ENCODE data around the gene RAB20. TPM values are rescaled to one million over a fixed set of nuclear protein-coding genes. Genes with fewer than 3 reads are reported as not detected.

RAB20 gene
- total RNA-seq, 1 experiment from 2014 or later, result 0.75 TPM

DNA sequence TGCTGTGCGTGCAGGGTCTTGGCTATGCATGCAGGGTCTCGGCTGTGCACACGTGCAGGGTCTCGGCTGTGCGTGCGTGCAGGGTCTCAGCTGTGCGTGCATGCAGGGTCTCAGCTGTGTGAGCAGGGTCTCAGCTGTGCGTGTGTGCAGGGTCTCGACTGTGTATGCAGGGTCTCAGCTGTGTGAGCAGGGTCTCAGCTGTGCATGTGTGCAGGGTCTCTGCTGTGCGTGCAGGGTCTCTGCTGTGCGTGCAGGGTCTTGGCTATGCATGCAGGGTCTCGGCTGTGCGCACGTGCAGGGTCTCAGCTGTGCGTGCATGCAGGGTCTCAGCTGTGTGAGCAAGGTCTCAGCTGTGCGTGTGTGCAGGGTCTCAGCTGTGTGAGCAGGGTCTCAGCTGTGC, 42.5 kb downstream of the RAB20 start:
- no peak for DNase-seq (ENCODE audit: low spot score)
- in situ Hi-C loops (cut with HindIII; ENCODE audit: low sequenced_read_pairs), result no loop called here

- in situ Hi-C loops (cut with HindIII; ENCODE audit: low sequenced_read_pairs), result no loop called here
- DNase-seq (ENCODE audit: low spot score), result no peak
Observed at GRCh38 chr13:110518571-110518970, 43.0 kb downstream of the RAB20 start.

DNA sequence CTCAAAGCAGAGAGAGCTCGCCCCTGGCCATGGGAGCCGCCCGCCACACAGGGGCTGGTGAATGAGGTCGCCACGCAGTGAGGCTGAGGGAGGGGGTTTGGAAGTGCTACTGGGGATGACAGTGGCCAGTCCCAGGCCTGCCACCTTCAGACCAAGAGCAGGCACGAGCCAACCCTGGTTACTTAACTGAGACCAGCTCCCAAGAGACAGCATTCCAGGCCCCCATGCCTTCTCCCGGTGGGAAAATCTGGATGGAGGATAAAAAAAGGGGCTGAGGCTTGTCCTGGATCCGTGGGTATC, 43.3 kb downstream of the RAB20 start:
- in situ Hi-C loops (cut with HindIII; ENCODE audit: low sequenced_read_pairs), result no loop called here
- DNase-seq (ENCODE audit: low spot score), result no peak

DNA sequence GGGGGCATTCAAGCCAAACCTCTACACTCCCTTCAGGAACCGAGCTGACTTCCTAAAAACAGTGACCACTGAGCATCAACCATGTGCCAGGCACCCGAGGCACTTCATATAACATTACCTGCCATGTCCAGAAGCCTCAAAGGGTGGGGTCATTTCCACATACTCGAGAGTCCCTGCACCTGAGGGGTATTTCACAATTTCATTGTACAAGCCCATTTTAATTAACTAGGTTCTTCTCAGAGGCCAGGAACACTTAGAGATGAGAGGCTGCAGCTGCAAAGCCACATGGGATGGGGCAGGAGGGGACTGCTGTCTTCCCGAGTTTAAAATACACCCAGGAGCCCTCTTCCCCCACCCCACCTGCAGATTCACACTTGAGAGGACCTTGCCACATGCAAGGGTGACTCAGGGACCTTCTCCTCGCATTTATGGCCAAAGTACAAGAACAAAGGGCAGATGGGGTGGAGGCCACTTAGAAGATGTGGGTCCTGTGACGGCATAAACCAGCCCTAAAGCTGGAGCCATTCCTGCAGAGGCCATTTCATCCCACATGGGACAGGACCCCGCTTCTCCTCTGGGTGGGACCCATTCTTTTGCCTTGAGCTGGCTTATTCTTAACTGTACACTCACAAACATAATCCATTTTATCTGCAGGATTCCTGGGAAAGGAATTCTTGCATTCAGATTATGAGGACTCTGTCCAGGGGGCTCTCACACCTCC, 43.9 kb downstream of the RAB20 start:
- in situ Hi-C loops (cut with HindIII; ENCODE audit: low sequenced_read_pairs), result no loop called here
- no peak for DNase-seq (ENCODE audit: low spot score)

GRCh38 chr13:110516500-110516899, 45.0 kb downstream of the RAB20 start:
- DNase-seq (ENCODE audit: low spot score), result no peak
- in situ Hi-C loops (cut with HindIII; ENCODE audit: low sequenced_read_pairs), result no loop called here

DNA sequence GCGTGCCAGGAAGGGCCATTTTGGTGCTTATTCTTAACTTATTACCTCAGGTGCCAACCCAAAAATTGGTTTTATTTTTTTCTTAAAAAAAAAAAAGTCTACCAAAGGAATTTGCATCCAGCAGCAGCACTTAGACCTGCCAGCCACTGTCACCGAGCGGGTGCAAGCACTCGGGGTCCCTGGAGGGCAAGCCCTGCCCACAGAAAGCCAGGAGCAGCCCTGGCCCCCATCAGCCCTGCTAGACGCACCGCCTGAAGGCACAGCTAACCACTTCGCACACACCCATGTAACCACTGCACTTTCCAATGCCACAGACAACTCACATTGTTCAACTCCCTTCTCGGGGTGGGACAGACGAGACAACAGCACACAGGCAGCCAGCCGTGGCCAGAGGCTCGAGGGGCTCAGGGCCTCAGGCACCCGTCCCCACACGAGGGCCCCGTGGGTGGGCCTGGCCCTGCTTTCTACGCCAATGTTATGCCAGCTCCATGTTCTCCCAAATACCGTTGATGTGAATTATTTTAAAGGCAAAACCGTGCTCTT, 49.3 kb downstream of the RAB20 start:
- in situ Hi-C loops (cut with HindIII; ENCODE audit: low sequenced_read_pairs), result no loop called here
- DNase-seq (ENCODE audit: low spot score), result no peak

- in situ Hi-C loops (cut with HindIII; ENCODE audit: low sequenced_read_pairs), result no loop called here
- DNase-seq (ENCODE audit: low spot score), result no peak
Observed at GRCh38 chr13:110511509-110512181, 49.9 kb downstream of the RAB20 start.

- DNase-seq (ENCODE audit: low spot score), result no peak
- in situ Hi-C loops (cut with HindIII; ENCODE audit: low sequenced_read_pairs), result no loop called here
Observed at GRCh38 chr13:110509971-110510786, 51.3 kb downstream of the RAB20 start.

DNA sequence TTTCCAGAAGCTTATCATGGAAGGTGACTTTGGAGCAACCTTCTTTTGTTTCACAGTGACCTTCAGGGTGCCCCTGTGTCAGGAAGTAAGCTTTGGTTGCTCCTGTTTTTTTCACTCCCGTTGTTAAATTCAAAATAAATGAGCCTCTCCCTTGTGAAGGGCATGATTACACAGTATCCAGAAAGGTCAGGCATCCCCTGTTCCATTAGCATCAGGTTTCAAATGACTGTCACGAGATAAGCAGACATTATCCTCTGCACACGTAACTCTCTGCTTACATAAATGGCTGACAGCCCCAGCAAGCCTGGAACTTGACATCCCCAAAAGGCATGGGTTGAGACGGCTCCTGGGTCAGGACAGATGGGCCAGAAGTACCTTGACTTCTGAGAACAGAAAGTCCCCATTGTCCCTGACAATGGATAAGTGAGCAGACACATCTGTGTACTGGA, 52.0 kb downstream of the RAB20 start:
- in situ Hi-C loops (cut with HindIII; ENCODE audit: low sequenced_read_pairs), result no loop called here
- DNase-seq (ENCODE audit: low spot score), result no peak

GRCh38 chr13:110507678-110508381, 53.7 kb downstream of the RAB20 start:
- in situ Hi-C loops (cut with HindIII; ENCODE audit: low sequenced_read_pairs), result no loop called here
- no peak for DNase-seq (ENCODE audit: low spot score)

GRCh38 chr13:110506859-110507566, 54.5 kb downstream of the RAB20 start:
- in situ Hi-C loops (cut with HindIII; ENCODE audit: low sequenced_read_pairs), result no loop called here
- no peak for DNase-seq (ENCODE audit: low spot score)

DNA sequence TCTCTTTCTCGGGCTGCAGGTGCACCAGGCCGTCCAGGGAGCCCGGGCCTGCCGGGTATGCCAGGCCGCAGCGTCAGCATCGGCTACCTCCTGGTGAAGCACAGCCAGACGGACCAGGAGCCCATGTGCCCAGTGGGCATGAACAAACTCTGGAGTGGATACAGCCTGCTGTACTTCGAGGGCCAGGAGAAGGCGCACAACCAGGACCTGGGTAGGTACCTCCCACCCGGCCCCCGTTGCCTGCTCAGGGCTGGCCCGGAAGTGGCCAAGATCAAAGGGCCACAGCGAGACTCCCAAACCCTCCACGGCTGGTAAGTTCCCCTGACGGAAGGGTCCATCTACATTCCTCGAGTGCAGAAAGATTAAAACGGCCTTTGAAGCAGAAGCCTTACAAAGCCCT, 55.1 kb downstream of the RAB20 start:
- in situ Hi-C loops (cut with HindIII; ENCODE audit: low sequenced_read_pairs), result no loop called here
- no peak for DNase-seq (ENCODE audit: low spot score)

GRCh38 chr13:110505594-110505993, 55.9 kb downstream of the RAB20 start:
- in situ Hi-C loops (cut with HindIII; ENCODE audit: low sequenced_read_pairs), result no loop called here

GRCh38 chr13:110503979-110504499, 57.5 kb downstream of the RAB20 start:
- in situ Hi-C loops (cut with HindIII; ENCODE audit: low sequenced_read_pairs), result no loop called here
- no peak for DNase-seq (ENCODE audit: low spot score)

More at GRCh38 chr13:110505594-110505993, 55.9 kb downstream of the RAB20 start:
- no peak for DNase-seq (ENCODE audit: low spot score)

- in situ Hi-C loops (cut with HindIII; ENCODE audit: low sequenced_read_pairs), result no loop called here
- DNase-seq (ENCODE audit: low spot score), result no peak
Observed at GRCh38 chr13:110503037-110503901, 58.3 kb downstream of the RAB20 start.

- in situ Hi-C loops (cut with HindIII; ENCODE audit: low sequenced_read_pairs), result no loop called here
- DNase-seq (ENCODE audit: low spot score), result no peak
Observed at GRCh38 chr13:110501188-110501587, 60.3 kb downstream of the RAB20 start.

- no peak for DNase-seq (ENCODE audit: low spot score)
- in situ Hi-C loops (cut with HindIII; ENCODE audit: low sequenced_read_pairs), result no loop called here
Observed at GRCh38 chr13:110500341-110500740, 61.2 kb downstream of the RAB20 start.
